ENCODE measurements around the gene ARID3A.

The ARID3A gene

DNA sequence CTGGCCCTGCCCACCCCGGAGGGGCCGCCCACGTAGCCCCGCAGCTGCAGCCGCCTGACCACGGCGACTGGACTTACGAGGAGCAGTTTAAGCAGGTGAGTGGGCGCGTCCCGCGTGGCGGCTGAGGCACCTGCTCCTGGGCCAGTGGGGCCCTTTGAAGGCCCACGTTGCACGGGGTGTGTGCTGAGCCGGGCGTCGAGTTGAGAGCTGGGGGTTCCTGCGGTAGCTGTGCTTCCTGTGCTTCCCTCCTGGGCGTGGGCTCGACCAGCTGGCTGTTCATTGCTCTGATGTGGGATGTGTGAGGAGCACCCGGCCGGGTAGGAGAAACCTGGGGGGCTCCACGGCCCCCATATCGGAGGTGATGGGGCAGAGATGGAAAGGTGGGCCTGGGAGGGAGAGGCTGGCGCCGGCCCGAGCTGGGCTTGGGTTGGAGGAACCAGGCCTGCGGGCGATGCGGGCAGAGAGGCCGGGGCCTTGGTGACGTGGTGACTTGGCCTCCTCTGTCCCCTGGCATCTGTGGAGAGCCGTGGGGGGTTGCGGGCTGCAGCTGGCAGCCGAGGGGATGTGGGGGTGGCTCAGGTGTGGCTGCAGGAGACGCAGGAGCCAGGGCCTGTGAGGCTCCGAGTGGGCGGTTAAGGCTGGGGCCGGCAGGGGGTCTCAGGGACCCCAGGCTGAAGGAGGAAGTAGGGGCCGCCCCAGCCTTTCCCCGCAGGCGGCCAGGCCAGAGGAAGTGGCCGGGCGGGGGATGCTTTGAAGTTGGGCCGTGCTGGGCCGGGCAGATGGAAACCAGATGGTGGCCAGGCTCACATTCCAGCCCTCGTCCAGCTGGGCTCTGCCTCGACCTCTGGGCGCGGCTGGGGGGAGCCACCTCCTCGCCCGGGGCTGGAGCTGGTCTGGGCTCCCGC lies 7.1 kb downstream of the ARID3A start:
- DNase-seq: peak in 1 of 2 experiments; percentile 34

DNA sequence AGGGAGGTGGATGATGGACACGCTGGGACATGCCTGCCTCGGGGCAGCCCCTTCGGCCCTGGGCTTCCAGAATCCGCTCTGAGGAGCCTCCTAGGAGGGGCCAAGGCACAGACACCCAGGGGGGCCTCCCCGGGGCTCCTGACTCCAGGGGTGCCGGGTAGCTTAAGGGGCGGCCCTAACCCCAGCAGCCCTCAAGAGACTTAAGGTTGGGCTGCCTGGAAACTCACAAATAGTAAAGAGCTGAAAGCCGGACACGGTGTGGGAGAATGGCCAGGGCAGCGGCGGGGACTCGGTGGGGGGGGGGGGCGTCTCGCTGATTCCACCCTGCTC lies 7.7 kb downstream of the ARID3A start:
- DNase-seq: no peak

- DNase-seq: no peak
Measured at GRCh38 chr19:934197-934840, 8.5 kb downstream of the ARID3A start.

DNA sequence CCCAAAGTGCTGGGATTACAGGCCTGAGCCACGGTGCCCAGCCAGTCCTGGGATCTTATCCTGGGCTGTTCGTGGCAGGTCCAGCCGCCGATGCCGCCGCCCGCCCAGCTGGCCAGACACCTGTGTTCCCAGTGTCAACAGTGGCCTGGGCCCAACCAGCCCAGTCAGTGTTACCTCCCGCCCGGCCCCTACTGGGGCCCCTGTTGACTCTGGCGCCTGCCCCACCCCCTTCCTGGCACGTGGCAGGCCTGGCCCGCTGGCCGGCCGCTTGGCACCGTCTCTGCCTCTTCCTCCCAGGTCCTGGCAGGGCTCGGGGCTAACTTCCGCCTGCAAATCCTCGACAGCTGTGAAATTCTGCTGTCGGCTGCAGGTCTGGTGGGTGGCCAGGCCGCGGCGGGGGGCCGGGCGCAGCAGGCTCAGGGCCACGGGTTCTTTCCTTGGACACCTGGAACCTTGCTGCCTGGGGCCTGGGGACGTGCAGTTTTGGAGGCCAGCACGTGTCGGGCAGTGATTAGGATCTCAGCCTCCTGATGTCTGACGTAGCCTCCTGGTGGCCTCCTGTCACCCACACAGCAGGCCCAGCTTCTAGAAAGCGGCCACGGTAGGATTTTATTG lies 9.1 kb downstream of the ARID3A start:
- no peak for DNase-seq

DNA sequence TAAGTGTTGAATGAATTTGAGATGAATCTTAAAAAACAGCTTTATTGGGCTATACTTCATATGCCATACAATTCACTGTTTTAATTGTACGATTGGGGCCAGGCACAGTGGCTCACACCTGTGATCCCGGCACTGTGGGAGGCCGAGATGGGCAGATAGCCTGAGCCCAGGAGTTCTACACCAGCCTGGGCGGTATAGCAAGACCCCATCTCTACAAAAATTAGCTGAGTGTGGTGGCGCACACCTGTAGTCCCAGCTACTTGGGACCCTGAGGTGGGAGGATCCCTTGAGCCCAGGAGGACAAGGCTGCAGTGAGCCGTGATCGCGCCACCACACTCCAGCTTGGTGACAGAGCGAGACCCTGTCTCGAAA lies 10.3 kb downstream of the ARID3A start:
- no peak for DNase-seq

GRCh38 chr19:937259-937694 lies 11.4 kb downstream of the ARID3A start:
- DNase-seq: peak; percentile 31 to 48

GRCh38 chr19:938233-938923 lies 12.5 kb downstream of the ARID3A start:
- DNase-seq: no peak

DNA sequence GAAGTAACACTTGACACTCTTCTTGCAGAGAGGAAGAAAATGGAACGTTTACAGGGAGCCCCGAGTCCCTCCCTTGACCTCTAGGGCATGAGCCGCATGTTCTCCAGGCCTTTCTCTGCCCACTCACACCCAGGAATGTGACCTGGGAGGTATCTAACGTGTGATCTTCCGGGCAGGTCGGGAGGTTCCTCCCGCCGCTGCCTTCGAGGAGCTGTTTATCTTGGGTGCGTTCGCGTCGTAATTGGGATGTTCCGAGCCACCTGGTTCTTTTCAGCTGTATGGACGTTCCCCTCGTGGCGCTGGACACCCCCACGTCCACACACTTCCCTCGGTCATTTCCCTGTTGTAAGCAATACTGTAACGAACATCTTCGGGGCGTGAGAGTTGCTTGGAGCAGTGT lies 13.6 kb downstream of the ARID3A start:
- DNase-seq: no peak

- no peak for DNase-seq
Measured at GRCh38 chr19:939922-940321, 14.1 kb downstream of the ARID3A start.

- peak; percentile 59 to 64 for DNase-seq
Measured at GRCh38 chr19:940591-941291, 14.9 kb downstream of the ARID3A start.

GRCh38 chr19:941292-942132 lies 15.7 kb downstream of the ARID3A start:
- no peak for DNase-seq

GRCh38 chr19:942133-942645 lies 16.4 kb downstream of the ARID3A start:
- DNase-seq: no peak

DNA sequence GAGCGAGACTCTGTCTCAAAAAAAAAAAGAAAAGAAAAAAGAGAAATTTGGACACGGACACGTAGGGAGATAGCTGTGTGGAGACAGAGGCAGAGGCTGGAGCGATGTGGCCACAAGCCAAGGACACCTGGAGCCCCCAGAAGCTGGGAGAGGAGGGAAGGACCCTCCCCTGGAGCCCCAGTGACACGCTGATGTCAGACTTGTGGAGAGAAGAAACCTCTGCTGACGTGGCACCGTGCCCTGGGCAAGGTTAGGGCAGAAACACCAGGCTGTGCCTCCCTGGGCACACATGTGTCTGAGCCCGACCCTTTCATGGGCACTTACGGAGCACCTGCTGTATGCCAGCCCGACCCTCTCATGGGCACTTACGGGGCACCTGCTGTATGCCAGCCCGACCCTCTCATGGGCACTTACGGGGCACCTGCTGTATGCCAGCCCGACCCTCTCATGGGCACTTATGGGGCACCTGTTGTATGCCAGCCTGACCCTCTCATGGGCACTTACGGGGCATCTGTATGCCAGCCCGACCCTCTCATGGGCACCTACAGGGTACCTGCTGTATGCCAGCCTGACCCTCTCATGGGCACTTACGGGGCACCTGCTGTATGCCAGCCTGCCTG lies 17.8 kb downstream of the ARID3A start:
- DNase-seq: no peak

GRCh38 chr19:944171-944567 lies 18.3 kb downstream of the ARID3A start:
- DNase-seq: no peak

DNA sequence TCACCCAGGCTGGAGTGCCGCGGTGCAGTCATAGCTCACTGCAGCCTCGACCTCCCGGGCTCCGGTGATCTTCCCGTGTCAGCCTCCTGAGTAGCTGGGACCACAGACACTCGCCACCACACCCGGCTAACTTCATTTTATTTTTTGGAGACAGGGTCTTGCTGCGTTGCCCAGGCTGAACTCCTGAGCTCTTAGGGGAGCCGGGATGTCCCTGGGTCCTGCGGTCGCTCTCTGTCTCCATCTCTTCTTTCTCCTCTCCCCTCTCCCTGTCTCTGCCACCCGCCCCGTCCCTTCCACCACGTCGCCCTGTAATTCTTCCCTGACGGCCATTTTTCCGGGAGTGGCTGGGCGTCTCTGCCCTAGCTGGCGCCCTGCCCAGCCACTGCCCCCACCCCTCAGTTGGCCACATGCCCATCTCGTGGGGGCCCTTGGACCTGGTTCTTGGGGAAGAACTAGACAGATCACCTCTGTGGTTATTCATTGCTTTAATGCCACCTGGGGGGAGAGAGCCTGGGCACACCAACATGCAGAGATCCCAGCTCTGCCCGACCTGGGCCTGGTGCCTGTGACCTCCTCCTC lies 18.9 kb downstream of the ARID3A start:
- no peak for DNase-seq

DNA sequence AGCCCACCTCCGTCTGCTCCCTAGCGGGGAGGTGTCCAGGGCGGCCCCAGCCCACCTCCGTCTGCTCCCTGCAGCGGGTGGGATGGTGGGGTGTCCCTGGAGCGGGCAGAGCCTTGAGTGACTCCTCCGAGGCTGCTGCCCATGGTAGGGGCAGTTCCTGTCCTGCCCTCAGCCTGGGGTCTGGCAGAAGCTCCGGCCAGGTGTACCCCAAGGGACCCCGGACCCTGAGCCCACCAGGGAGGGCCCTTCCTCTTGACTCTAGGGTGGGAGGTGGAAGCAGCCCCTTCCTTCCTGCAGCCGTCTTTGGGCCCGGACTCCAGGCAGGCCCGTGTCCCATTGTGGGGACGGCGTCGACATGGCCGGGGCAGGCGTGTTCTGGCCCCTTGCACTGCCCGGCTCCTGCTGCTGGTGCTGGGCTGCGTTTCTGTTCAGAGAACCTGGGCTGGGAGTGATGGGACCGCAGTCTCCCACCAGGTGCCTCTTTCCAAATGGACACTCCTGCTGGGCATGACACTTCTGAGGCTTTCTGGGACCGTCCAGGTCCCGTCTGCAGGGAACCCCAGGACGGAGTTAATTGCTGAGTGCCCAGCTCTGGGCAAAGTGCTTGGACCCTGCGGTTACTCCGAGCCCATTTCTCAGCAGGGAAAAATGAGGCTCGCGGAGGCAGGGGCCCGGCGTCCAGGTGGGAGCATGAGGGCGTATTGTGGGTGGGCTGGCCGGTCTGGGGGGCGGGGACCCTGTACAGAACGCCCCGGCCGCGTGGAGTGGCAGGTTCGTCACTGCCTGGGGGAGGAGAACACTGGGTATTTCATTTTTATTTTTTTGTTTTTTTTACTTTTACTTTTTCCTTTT lies 19.8 kb downstream of the ARID3A start:
- no peak for DNase-seq

DNA sequence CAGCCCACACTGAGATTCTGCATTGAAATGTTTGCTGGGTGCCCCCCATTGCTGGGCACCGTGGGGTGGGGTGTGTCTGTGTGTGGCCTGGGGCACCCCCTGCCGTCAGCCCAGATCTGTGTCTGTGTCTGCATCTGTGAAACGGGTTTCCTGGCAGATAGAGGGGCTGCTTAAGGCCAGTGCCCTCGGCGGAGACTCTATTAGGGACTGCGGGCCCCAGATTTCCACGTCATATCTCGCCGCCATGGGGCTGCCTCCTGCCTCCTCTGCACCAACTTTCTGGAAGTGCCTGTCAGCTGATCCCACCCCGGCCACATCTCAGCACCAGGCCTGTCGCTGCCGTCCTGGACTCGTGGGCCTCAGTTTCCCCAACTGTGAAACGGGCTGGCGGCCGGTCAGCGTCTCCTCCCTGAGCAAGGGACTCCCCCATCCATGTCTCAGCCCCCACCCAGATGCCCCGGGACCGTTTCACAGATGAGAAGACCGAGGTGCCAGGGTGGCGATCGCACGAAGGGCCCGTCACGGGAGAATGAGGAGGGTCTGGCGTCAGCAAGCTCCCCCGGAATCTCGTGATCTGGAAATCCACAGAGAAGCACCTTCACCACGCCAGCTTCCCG lies 21.4 kb downstream of the ARID3A start:
- DNase-seq: no peak

DNA sequence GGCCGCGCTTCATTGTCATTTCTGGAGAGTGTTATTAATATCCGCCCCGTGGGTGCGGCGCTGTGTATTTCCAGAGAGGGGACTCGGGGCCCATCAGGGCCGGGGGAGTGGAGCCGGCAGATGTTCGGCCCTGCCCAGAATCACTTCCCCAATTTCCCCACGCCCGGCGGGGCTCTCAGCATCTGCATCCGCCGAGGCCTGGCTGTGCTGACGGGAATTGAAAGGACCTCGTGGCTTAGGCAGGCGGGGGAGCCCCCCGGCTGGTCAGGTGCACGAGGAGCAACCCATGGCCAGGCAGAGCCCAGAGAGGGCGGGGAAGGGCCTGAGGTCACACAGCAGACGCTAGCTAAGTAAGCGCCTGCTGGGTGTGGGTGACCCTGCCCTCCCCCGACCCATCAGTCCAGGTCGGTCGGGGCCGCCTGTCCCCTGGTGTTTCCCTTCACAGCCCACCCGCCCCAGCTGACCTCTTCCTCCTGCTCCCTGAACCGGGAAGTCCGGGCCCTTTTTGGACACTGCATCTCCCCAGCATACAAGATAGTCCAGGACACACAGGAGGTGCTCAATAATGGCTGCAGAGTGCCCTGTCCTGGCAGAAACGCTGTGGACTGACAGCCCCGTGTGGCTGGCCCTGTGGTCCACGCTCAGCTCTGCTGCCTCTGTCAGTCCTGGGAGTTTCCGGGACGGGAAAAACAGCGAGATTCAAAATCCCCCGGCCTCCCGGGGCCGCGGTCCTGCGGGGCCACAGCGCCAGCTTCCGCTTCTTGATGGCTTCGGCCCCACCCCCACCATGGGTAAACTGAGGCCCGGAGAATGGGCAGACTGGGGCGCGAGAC lies 22.1 kb downstream of the ARID3A start:
- DNase-seq: no peak

Measured in activated CD4-positive, alpha-beta T cell treated with anti-CD3 and anti-CD28 coated beads, Interleukin-2, amount 50 U/mL, for 4 hours (primary cell).